ENCODE data around the gene TCN2.
"Not testable (repeated sequence)": the region's sequence is repeated elsewhere in the genome, so short reads cannot be mapped to it uniquely, and the experiment has no call there.

The TCN2 gene

GRCh38 chr22:30606455-30607299 lies at the start of gene TCN2:
TSS of gene TCN2 (plus strand) at chr22:30607174. CDS start at chr22:30607332, 158 bp downstream.
- H3K36me3 ChIP-seq (ENCODE audit: low read length): no peaks in the 10 kb centered on the region
- H4K20me1 ChIP-seq (ENCODE audit: low read depth, low read length): no peaks in the 10 kb centered on the region
- H3F3A ChIP-seq (ENCODE audit: insufficient read depth): no peaks in the 10 kb centered on the region
- H3K9ac ChIP-seq (ENCODE audit: low read length): no peak within 1 kb of the TSS
- H3K4me2 ChIP-seq (ENCODE audit: low read depth, low read length, poor library complexity, severe bottlenecking): no peak within 1 kb of the TSS
- H3K9me3 ChIP-seq (ENCODE audit: insufficient read depth, low read length): no peaks in the 10 kb centered on the region
- no peak within 1 kb of the TSS for H3K27ac ChIP-seq (ENCODE audit: low read depth, low read length)
- TF ChIP-seq, protein P1, sequence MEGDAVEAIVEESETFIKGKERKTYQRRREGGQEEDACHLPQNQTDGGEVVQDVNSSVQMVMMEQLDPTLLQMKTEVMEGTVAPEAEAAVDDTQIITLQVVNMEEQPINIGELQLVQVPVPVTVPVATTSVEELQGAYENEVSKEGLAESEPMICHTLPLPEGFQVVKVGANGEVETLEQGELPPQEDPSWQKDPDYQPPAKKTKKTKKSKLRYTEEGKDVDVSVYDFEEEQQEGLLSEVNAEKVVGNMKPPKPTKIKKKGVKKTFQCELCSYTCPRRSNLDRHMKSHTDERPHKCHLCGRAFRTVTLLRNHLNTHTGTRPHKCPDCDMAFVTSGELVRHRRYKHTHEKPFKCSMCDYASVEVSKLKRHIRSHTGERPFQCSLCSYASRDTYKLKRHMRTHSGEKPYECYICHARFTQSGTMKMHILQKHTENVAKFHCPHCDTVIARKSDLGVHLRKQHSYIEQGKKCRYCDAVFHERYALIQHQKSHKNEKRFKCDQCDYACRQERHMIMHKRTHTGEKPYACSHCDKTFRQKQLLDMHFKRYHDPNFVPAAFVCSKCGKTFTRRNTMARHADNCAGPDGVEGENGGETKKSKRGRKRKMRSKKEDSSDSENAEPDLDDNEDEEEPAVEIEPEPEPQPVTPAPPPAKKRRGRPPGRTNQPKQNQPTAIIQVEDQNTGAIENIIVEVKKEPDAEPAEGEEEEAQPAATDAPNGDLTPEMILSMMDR (IDR thresholded peaks at IDR 0.05; ENCODE audit: insufficient read depth, low read length, poor library complexity, severe bottlenecking): no peak
- TF ChIP-seq EZH2phosphoT487 (conservative IDR thresholded peaks at IDR 0.05; ENCODE audit: low read length): no peak
- H3K27me3 ChIP-seq (ENCODE audit: low read length): no peaks in the 10 kb centered on the region
- no peaks in the 10 kb centered on the region for H3K9me2 ChIP-seq (replicated peaks; ENCODE audit: insufficient read depth, low read length)
- no peaks in the 10 kb centered on the region for H3K79me2 ChIP-seq (ENCODE audit: insufficient read depth, low read length)
- no peak within 1 kb of the TSS for H3K4me3 ChIP-seq (ENCODE audit: insufficient read depth, low read length, poor library complexity, severe bottlenecking)
- no peak within 1 kb of the TSS for H2AFZ ChIP-seq (ENCODE audit: low read depth, low read length, severe bottlenecking)

- Histone ChIP-seq H3K9ac (ENCODE audit: low read length) (no peak overlapping the region), H3K4me2 (ENCODE audit: low read depth, low read length, poor library complexity, severe bottlenecking) (no peak overlapping the region), H3K27me3 (ENCODE audit: low read length) (no peaks in the 10 kb centered on the region), H2AFZ (ENCODE audit: low read depth, low read length, severe bottlenecking) (no peak overlapping the region), H3K79me2 (ENCODE audit: insufficient read depth, low read length) (no peaks in the 10 kb centered on the region), H3K36me3 (ENCODE audit: low read length) (no peaks in the 10 kb centered on the region), H3F3A (ENCODE audit: insufficient read depth) (no peaks in the 10 kb centered on the region), H4K20me1 (ENCODE audit: low read depth, low read length) (no peaks in the 10 kb centered on the region), H3K9me3 (ENCODE audit: insufficient read depth, low read length) (no peaks in the 10 kb centered on the region), H3K27ac (ENCODE audit: low read depth, low read length) (no peak overlapping the region), H3K9me2 (replicated peaks; ENCODE audit: insufficient read depth, low read length) (no peaks in the 10 kb centered on the region), H3K4me3 (ENCODE audit: insufficient read depth, low read length, poor library complexity, severe bottlenecking) (no peak overlapping the region)
- TF ChIP-seq, protein P1 (IDR thresholded peaks at IDR 0.05; ENCODE audit: insufficient read depth, low read length, poor library complexity, severe bottlenecking): no peak
- no peak for TF ChIP-seq EZH2phosphoT487 (conservative IDR thresholded peaks at IDR 0.05; ENCODE audit: low read length)
These were observed 49.7 kb upstream of the TCN2 start for GRCh38 chr22:30557243-30557642.

DNA sequence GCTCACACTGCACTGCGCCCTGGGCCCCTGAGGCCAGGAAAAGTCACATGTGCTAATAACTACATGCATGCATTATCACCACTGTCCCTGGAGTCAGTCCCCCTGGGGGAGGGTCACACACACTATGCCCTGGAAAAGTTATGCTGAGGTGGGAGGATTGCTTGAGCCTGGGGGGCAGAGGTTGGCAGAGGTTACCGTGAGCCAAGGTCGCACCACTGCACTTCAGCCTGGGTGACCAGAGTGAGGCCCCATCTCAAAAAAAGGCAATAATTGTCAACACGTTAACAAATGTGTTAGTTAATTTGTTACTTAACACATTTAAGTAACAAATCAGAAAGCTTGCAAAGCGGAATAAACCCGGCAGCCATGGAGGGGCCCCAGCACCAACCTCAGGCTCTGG lies 47.1 kb upstream of the TCN2 start:
- Histone ChIP-seq H3K9ac (ENCODE audit: low read length) (no peak overlapping the region), H2AFZ (ENCODE audit: low read depth, low read length, severe bottlenecking) (no peak overlapping the region), H3K27me3 (ENCODE audit: low read length) (no peaks in the 10 kb centered on the region), H3F3A (ENCODE audit: insufficient read depth) (no peaks in the 10 kb centered on the region), H3K4me2 (ENCODE audit: low read depth, low read length, poor library complexity, severe bottlenecking) (no peak overlapping the region), H3K27ac (ENCODE audit: low read depth, low read length) (no peak overlapping the region), H3K4me3 (ENCODE audit: insufficient read depth, low read length, poor library complexity, severe bottlenecking) (no peak overlapping the region), H4K20me1 (ENCODE audit: low read depth, low read length) (no peaks in the 10 kb centered on the region), H3K79me2 (ENCODE audit: insufficient read depth, low read length) (no peaks in the 10 kb centered on the region), H3K36me3 (ENCODE audit: low read length) (no peaks in the 10 kb centered on the region), H3K9me2 (replicated peaks; ENCODE audit: insufficient read depth, low read length) (no peaks in the 10 kb centered on the region), H3K9me3 (ENCODE audit: insufficient read depth, low read length) (no peaks in the 10 kb centered on the region)
- no peak for TF ChIP-seq EZH2phosphoT487 (conservative IDR thresholded peaks at IDR 0.05; ENCODE audit: low read length)
- TF ChIP-seq, protein P1 (IDR thresholded peaks at IDR 0.05; ENCODE audit: insufficient read depth, low read length, poor library complexity, severe bottlenecking): no peak

DNA sequence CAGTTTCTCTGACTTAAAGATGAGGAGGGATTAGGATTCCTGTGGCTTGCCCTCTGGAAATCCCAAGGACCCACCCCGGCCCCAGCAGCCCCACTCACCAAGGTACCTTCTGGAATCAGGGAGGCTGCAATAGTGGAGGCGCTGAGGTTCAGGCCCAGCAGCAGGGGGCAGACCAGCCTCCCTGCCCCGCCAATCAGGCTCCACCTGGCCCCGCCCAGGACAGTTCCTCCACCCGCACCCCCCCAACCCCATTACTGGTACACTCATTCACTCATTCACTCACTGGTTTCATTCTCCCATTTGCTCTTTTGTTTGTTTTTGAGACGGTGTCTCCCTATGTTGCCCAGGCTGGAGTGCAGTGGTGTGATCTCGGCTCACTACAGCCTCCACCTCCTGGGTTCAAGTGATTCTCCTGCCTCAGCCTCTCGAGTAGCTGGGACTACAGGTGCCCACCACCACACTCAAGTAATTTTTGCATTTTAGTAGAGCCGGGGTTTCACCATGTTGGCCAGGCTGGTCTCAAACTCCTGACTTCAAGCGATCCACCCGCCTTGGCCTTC lies 46.3 kb upstream of the TCN2 start:
- H3K79me2 ChIP-seq (ENCODE audit: insufficient read depth, low read length); H4K20me1 ChIP-seq (ENCODE audit: low read depth, low read length); H3K9ac ChIP-seq (ENCODE audit: low read length); H3K27me3 ChIP-seq (ENCODE audit: low read length); H3K4me3 ChIP-seq (ENCODE audit: insufficient read depth, low read length, poor library complexity, severe bottlenecking); H3K27ac ChIP-seq (ENCODE audit: low read depth, low read length); H3K9me3 ChIP-seq (ENCODE audit: insufficient read depth, low read length); H3F3A ChIP-seq (ENCODE audit: insufficient read depth); H3K9me2 ChIP-seq (replicated peaks; ENCODE audit: insufficient read depth, low read length); H3K36me3 ChIP-seq (ENCODE audit: low read length); H3K4me2 ChIP-seq (ENCODE audit: low read depth, low read length, poor library complexity, severe bottlenecking); H2AFZ ChIP-seq (ENCODE audit: low read depth, low read length, severe bottlenecking): not testable (repeated sequence)

Measured in SU-DHL-6 (cell line).